NCI-H226 (cell line): Measurements from ENCODE around the gene GJD2.

Experiments
- DNase-seq: peaks from one replicate; pipeline ENCODE4 v3.0.0-alpha.2; 2015

Gene GJD2

DNA sequence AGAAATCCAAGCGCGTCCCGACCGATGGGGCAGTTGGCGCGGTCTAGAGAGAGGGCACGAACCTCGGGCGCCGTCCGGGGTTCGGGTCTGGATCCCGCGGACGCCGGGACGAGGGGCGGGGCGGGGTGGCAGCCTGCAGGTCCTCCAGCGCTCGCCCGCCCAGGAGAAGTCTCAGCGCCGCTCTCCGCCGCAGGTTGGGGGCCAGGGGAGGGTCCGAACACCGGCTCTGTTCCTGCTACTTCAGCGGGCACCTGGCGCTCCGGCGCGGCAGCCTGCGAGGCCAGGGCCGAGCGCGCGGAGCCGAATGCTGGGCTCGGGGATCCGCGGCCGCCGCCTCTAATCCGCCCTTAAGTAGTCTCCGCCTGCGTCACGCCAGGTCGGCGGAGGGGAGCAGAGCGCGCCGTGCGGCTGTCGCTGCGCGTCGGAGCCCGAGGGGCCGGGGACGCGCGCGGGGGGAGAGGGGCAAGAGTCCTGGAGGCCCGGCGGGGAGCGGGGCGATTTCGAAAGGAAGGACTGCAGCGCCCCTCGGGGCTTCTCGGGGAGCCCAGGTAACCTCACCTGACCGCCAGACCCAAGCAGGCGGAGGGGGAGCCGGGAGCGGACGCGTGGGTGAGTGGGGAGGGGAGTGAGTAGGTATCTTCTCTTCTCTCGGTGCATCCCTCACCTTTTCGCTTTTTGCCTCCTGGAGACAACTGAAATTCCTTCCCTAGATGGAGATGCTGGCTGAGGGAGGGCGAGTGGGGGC is at the start of gene GJD2:
TSS of gene GJD2 (minus strand) at position 325 of the 745 bp plus-strand sequence. CDS start 510 bp downstream, outside the sequence.
- no peak for DNase-seq

DNA sequence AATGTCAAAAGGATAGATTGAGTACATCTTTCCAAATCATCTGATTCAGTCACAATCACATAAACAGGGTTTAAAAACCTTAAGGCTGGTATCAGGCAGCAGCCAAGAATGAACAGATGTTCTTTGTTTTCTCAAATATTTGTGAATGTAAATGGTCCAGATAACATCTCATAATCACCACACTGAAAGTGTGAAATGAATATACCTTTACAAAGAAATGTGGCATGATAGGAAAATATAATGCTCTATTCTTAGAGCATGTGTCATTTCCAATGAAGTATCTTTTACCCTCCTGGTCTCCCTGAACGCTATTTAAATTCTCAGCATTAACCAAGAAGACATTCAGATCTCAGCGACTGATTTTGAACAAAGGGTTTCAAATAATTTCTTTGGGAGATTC is 49.3 kb upstream of the GJD2 start:
- DNase-seq, result no peak

DNA sequence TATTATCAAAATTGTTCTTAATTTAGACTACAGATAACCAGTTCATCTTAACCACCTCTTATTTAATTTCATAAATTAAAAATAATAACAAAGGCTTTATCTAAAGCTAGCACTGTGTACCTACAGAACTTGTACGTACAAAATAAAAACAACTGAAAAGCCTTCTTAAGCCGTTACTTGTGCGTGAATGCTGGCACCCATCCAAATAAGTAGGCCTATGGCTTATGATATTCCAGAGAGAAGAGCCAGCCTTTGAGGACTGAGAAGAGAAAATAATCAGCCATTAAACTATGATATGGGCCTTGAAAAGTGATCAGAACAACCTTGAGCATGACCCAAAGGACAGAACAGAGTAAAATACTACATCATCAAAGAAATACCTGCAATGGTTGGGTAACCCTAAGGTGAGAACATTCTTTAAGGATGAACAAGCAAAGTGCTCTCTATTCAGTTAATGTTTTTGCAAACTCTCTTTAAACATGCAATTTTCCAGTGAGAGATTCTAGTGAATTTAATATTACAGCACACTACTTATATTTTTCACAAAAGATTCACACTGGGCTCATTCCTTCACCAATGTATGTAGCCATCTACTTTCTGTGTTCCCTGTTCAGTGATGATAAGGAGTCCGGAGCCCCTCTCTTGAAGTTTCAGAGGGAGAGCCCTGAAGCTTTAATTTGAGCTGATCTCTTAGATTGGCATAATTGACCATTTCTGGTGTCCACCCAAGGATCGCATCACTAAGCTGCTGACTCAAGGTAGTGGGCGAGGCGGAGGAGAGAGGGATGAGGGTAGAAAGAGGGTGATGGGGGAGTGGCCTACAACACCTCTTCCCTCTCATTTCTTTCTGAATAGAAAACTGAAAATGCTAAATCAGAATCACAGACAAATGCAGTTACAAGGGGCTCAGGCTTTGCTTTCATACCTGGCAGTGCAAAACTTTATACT is 48.3 kb upstream of the GJD2 start:
- DNase-seq, result no peak

DNA sequence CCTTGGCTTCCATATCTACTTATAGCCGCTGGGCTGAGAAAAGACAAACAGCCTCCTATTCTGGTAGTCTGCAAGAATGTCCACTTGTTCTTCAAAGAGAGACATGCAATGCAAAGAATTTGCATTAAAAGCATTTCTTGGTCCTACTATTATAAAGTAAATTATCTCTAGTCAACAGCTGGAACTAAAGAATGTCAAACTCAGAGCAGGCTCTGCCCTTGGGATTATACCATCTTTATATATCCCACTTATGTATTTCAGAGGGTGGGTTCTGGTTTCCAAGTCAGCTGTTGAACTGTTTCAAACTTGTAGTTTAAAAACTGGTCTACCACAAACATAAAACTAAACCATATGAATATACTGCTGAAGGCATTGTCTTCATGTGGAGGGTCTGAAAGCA is 47.6 kb upstream of the GJD2 start:
- no peak for DNase-seq

DNA sequence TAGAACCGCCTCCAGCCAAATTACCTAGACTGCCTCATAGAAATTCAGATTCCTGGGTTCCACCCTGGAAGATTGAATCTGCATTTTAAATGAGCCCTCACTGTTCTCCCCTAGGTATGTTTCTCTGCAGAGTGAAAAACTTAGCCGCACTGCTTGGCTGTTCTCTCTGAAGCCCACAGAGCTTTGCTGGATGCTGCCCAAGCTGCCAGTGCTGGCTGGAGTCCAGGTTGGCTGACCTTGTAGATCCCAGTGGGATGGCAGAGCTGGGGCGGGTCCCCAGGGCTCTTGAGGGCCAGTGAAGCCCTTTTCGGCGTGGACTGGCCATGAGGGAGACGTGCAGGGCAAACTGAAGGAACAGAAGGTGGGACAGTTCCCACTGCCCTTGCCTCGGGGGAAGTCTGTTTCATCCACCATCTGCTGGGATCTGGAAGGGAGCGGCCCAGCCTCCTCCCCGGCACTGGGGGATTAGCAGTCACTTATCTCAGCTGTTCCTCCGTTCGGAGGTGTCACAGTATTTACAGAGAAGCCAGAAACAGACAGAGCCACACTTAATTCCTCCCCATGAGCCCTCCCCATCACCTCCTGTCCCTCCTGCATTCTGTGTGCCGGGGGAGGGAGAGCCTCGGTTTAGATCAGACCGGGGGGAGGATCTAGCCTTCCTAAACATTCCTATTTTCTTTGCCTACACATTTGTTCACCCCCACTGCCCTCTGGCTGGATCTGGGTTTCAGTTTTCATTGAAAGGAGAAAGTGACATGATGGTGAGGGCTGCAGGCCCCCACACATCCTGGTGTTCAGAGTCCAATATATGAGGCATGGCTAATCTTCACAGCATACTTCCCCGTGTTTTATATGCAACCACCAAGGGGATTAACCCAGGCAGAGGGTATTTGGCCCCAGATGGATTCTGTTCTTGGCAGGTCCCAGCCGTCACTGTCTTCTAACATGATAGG is 44.6 kb upstream of the GJD2 start:
- no peak for DNase-seq

DNA sequence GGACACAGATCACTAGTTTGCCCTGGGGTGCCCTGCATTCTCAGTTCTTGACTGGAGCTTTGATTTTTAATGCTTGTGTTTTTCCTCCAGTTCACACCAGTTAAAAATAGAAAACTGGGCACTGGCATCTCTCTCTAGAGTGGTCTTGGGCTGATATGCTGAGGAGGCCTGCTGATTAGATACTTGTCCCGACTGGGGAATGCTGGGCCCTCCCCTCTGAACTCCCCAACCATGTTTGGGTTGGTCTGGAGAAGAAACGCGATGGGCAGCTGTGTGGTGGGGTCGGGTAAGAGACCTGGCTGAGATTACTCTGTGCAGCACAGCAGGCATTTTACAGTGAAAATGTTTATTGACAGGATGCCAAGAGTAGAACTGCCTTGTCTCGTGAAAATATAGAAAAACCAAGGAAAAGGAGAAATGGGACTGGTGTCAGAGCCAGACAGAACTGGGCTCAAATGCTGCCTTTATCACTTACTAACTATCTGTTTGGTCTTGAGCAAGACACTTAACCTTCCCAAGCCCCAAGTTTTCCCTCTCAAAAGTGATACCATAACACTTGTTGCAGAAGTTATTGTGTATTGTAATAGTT is 42.1 kb upstream of the GJD2 start:
- DNase-seq, result no peak

DNA sequence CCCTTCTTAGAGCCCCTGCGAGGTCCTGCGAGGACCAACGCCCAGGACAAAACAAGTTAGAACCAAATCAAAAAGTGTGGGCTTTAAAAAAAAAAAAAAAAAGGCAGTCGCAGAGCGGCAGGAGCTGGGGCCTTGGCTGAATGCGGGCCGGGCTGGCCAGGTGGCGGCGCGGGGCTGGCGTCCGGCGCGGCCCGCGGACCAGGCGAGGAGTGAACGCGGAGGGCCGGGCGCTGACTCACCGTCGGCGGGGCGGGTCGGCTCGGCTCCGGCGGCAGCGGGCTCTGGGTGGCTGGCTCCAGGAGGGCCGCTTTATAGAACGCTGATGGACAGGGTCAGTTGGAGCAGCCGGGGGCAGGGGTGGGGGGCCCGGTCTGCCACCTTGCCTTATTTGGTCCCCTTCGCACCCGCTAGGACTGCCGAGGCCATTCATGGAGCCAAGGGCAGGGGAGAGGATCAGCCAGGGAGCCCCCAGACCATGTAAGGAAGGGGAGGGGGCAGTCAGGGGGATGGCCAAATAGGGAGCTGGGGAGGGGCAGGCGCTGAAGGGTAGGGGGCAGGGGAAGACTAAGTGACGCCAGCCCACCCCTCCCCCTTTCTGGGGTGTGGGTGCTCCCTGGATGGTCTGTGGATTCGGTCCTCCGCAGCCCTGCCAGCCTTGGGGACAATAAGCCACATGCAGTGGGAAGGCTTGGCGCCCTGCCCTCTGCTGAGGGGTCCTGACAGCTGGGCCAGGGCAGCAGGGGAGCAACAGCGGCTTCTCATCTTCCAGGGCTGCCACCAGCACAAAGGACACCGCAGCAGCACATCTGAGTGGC is 40.7 kb upstream of the GJD2 start, which contains the start of gene ACTC1:
TSS of gene ACTC1 (minus strand) at position 283 of the 815 bp plus-strand sequence. CDS start 741 bp downstream, outside the sequence.
- DNase-seq, result peak; percentile 33

DNA sequence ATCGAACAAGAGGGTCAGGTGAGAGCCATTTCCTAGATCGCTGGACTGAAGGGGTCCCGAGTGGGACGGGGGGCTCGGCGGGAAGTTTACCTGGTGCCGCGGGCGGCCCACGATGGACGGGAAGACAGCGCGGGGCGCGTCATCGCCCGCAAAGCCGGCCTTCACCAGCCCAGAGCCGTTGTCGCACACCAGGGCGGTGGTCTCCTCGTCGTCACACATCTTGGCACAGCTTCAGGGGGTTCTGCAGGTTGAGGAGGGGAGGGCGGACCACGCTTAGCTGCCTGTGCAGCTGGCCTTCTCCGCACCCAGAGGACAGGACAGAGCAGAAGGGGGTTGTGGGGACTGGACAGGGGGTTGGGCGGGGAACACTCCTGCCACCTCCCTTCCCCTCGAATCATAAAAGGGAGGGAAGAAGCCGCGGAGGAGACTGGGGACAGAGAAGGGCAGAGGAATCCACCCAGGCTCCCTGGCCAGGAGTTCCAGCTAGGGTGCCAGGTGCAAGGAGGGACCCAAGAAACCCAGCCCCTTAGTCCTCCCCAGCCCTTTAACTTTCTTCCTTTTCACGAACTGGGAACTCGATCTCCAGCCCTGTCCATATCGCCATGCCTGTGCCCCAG is 39.9 kb upstream of the GJD2 start:
- no peak for DNase-seq

DNA sequence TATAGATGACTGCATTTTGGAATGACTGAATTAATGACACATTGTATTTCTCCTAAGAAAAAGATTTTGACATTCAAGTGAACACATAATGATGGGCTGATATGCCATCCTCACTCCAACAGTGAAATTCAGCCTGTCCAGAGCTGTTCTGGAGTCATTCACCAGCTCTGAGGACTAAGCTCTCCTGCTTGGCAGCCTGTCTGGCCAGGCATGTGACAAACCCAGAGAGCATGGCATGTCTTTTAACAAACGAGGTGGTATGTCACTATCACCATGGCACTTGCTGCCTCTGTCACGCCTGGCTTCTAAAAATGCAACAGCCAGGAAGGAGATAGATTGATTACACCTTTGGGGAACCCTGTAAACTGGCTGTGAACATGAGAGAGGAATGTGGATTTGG is 39.1 kb upstream of the GJD2 start:
- DNase-seq, result no peak

DNA sequence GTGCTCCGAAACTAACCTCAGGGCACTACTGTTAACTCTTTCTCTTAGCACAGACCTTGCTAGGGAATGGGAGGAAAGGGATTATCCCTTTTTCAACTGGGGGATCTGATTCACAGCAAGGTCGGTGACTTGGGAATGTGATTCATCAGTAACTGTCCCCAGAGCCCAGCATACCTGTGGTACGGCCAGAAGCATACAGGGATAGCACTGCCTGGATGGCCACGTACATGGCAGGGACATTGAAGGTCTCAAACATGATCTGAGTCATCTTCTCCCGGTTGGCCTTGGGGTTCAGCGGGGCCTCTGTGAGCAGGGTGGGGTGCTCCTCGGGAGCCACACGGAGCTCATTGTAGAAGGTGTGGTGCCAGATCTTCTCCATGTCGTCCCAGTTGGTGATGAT is 38.3 kb upstream of the GJD2 start:
- DNase-seq, result no peak

DNA sequence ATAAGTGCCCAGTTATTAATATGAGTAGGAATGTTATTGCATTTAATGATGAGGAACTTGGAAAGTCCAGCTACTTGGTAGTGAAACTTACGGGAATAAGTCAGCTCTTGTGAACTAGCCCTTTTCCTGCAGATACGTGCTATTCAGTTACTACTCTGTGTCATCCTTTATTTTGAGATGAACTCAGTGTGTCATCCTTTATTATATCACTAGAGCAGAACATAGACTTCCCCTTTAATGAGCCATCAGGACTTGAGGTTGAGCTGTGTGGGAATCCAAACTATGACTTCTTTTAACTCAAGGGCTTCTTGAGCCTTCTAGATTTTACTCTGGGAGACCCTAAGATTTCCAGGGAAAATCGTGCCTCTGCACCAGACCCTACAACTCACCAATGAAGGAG is 36.9 kb upstream of the GJD2 start:
- no peak for DNase-seq

DNA sequence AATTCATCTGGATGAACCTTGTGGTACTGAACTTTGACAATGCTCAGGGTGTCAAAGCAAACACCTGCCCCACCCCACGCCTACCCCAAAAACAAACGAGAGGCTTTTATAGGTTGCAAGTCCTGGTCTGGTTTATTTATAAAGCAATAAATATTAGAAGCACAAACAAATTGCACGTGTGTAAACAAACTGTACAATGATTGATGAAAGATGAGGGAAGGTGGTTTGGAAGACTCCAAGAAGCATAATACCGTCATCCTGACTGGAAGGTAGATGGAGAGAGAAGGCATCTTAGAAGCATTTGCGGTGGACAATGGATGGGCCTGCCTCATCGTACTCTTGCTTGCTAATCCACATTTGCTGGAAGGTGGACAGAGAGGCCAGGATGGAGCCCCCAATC is 35.3 kb upstream of the GJD2 start:
- no peak for DNase-seq

DNA sequence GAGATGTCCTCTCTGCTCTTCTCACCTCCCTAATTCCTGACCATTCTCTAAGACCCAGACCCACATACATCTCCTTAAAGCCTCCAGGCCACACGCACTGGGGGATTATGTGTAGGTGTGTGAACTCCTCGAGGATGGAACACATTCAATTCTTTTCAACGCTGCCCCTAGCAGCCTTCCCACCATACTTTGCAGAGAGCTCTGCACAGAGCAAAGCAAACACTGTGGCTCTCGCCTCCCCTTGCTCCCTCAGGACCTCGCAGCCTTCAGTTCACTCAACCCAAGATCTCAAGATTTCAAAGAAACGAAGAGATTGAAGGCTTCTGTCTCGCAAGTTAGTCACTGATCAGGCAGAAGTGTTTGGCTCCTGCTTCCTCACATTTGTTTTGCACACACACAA is 34.5 kb upstream of the GJD2 start:
- no peak for DNase-seq

DNA sequence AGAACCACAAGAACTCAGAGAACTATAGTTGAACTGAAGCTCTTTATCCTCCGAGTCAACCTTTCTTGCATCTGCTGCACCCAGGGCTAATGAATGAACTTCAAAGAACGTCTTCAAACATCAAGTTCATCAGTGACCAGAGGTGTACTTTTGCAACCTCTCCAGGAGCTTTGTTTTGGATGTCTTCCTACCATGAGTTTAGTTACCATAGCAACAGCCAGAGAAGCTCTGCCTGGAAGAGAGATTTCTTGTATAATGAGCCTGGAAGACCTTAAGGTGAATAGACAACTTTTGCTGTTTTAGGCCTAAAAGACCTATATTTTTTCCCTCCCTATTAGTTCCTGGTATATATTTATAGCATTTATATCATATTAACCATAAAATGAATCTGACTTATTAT is 31.4 kb upstream of the GJD2 start:
- no peak for DNase-seq

DNA sequence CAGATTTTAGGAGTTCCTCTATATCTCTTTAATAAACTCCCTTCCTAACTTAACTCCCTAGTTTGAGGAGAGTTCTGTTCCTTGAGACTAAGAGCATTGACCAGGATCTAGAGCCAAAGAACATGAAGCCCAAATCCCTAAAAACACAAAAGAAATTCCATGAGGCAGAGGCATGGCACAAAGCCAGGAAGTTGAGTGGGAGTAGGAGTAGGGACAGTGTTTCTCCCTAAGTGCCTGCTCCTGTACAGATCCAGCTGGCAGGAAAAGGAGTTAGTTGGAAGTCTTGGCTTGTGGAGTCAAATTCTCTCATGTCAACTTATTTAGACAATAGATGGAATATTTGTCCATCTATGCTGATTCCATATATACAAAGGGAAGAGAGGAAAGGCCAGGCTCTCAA is 29.2 kb upstream of the GJD2 start:
- no peak for DNase-seq

DNA sequence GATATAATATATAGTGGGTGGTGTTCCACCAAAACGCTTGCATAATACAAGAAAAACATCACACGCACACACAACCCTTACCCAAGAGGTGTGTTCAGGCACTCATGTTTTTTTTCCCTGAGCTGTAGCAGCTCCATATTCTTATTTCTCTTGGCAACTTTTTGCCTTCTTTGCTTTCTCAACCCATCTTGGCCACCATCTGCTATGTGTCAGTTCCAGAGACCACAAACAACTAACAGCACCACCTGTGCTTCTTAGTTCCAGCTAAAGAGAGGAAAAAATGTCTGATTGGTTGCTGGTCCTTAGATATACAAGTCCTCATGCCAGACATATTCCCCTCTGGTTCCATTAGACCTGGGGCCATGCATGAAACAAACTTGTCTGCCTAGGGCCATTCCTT is 28.6 kb upstream of the GJD2 start:
- no peak for DNase-seq

DNA sequence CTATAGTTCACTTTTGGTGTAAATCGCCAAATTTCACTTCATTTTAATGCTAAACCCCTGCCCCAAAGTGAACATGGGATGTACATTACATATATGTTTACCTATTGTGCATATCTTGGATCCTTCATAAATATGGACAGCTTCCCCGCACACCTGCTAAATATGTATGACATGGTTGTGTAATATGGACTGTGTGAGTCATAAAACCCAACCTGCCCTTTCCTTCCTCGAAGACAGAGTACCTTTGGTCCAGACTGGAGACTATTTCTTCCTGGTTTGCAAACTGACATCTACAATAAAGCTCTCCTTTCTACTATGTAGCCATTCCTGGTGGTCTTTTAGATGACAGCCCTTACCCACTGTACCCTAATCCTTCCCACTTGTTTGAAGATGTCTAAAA is 28.1 kb upstream of the GJD2 start:
- no peak for DNase-seq

DNA sequence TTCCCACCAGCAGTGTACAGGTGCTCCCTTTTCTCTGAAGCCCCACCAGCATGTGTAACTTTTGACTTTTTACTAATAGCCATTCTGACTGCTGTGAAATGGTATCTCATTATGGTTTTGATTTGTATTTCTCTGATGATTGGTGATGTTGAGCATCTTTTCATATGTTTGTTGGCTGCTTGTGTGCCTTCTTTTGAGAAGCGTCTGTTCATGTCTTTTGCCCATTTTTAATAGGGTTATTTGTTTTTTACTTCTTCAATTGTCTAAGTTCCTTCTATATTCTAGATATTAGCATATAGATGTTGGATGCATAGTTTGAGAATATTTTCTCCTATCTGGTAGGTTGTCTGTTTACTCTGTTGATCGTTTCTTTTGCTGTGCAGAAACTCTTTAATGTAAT is 25.9 kb upstream of the GJD2 start:
- no peak for DNase-seq

DNA sequence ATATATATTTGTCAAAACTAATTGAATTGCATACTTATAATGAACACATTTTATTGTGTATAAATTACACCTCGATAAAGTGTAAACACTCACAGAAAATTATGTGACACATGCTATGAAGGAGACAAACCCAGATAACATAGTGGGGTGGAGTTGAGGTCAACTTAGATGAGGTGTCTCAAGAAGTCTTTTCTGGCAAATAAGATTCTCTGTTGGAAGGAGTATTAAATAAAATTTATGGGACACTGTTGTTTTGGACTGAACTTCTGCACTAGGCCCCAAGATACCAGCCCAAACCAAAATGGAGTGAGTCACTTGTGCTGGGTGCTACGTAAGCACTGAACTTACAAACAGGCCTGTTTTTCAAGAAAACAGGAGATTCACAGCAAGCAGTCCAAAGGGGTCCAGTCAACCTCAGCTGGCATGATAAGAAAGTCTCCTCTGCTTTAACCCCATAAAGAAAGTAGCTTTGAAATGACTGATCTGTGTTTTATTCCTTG is 21.9 kb upstream of the GJD2 start:
- DNase-seq, result no peak

DNA sequence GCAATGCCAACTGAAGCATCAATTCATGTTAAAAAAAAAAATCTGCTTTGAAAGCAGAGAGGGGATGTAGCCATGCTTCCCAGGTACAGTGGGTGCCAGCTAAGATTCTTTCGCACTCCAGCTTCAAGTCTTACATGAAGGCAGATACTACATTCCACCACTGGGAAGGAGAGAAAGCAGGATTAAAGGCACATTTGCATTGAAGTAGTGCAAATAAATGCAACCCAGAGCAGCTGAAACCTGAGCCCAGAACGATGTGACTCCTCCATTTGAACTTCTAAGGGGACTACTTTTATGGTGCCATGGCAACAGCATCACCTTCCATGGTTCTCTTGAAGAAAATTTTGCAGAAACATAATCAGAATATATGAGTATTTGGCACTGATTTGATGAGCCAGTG is 19.1 kb upstream of the GJD2 start:
- no peak for DNase-seq

DNA sequence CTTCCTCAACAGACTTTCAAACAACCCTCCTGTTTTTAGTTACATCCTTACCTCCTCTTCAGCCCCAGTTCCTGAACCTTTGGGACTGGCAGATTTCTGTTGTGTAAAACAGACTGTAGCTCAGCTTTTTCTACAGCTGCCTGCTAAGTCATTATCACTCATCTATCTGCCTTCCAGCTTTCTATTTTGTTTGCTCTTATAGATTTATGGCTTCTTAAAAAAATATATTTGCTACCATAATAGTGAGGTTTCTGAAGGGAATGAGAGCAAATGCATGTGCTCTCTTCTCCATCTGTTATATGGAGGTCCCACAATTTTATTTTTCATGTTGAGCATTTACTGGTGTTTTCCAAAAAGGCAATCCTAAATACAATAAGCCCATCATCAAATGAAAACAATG is 18.2 kb upstream of the GJD2 start:
- DNase-seq, result no peak
